Mammary epithelial cell (primary cell): ENCODE results near the gene OVOL2.
"Not testable (repeated sequence)": the region's sequence is repeated elsewhere in the genome, so short reads cannot be mapped to it uniquely, and the experiment has no call there.

Experiments used
- EZH2 ChIP-seq: IDR thresholded peaks from 2 replicates; pipeline ENCODE4 v1.6.1; 2012; ENCODE audit warnings: low read length, inconsistent platforms, borderline replicate concordance
- TF ChIP-seq, protein P1 (sequence below), 2 donors: IDR thresholded peaks in 1 of 2; conservative IDR thresholded peaks in 1 of 2; 2 replicates each; pipeline ENCODE4 v1.5.1; 2011 to 2012; ENCODE audit warnings: inconsistent platforms in 2 of 2, low read length in 2 of 2, mild to moderate bottlenecking in 2 of 2, control low read depth in 1 of 2, low read depth in 1 of 2; ENCODE audit not compliant: insufficient read depth in 1 of 2; ENCODE audit errors: extremely low read depth in 1 of 2

DNA sequence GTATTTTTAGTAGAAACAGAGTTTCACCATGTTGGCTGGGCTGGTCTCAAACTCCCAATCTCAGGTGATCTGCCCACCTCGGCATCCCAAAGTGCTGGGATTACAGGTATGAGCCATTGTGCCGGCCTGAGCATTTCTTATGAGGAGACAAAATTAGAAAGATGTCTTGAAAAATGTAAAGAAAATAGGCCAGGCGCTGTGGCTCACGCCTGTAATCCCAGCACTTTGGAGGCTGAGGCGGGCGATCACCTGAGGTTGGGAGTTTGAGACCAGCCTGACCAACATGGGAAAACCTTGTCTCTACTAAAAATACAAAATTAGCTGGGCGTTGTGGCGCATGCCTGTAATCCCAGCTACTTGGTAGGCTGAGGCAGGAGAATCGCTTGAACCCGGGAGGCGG lies 42.9 kb upstream of the OVOL2 start:
- TF ChIP-seq, protein P1, sequence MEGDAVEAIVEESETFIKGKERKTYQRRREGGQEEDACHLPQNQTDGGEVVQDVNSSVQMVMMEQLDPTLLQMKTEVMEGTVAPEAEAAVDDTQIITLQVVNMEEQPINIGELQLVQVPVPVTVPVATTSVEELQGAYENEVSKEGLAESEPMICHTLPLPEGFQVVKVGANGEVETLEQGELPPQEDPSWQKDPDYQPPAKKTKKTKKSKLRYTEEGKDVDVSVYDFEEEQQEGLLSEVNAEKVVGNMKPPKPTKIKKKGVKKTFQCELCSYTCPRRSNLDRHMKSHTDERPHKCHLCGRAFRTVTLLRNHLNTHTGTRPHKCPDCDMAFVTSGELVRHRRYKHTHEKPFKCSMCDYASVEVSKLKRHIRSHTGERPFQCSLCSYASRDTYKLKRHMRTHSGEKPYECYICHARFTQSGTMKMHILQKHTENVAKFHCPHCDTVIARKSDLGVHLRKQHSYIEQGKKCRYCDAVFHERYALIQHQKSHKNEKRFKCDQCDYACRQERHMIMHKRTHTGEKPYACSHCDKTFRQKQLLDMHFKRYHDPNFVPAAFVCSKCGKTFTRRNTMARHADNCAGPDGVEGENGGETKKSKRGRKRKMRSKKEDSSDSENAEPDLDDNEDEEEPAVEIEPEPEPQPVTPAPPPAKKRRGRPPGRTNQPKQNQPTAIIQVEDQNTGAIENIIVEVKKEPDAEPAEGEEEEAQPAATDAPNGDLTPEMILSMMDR (conservative IDR thresholded peaks at IDR 0.05 in 1 of 2, IDR thresholded peaks at IDR 0.05 in 1 of 2; ENCODE audit: extremely low read depth in 1 of 2, insufficient read depth in 1 of 2, low read depth in 1 of 2, low read length in 2 of 2): not testable (repeated sequence)
- not testable (repeated sequence) for TF ChIP-seq EZH2
